Hepatocyte (in vitro differentiated cells): ENCODE data around the gene RARG.

Source experiments
- EZH2 ChIP-seq: fragments of 200-600 bp; sonication (generic); IDR thresholded peaks from 2 replicates; pipeline ENCODE4 v1.6.1; 2016; ENCODE audit warnings: antibody characterized with exemption, mild to moderate bottlenecking, borderline replicate concordance
- EZH2phosphoT487 ChIP-seq: fragments of 200-600 bp; sonication (generic); IDR thresholded peaks from one replicate; pipeline ENCODE4 v1.6.1; 2018; ENCODE audit warnings: antibody characterized with exemption, mild to moderate bottlenecking, low read depth, moderate library complexity; ENCODE audit not compliant: unreplicated experiment, severe bottlenecking

- TF ChIP-seq EZH2 = no peak
- TF ChIP-seq EZH2phosphoT487 = no peak
Measured at GRCh38 chr12:53185582-53186153, 46.3 kb downstream of the RARG start.
